PFSK-1 (cell line): ENCODE data around the gene LIFR.

Source experiments
- FOXP2 ChIP-seq: optimal IDR thresholded peaks from 2 replicates; pipeline ENCODE3; 2011; ENCODE audit warnings: borderline replicate concordance, control low read depth, inconsistent platforms; ENCODE audit not compliant: insufficient read depth; ENCODE audit errors: extremely low read length, extremely low read depth
- POLR2AphosphoS5 ChIP-seq: IDR thresholded peaks from 2 replicates; pipeline ENCODE4 v1.6.1; 2012; ENCODE audit warnings: low read depth, mild to moderate bottlenecking, control low read depth, low read length, moderate library complexity
- REST ChIP-seq, 2 experiments: IDR thresholded peaks; 2 replicates each; pipeline versions ENCODE4 v1.6.1 to v1.8.0; 2011 to 2012; ENCODE audit warnings: low read depth in 2 of 2, low read length in 2 of 2, control low read depth in 1 of 2, inconsistent platforms in 1 of 2, mild to moderate bottlenecking in 1 of 2, moderate library complexity in 1 of 2; ENCODE audit not compliant: insufficient read depth in 1 of 2
- SIN3A ChIP-seq: IDR thresholded peaks from 2 replicates; pipeline ENCODE4 v1.6.1; 2012; ENCODE audit warnings: mild to moderate bottlenecking, low read length, moderate library complexity, borderline replicate concordance; ENCODE audit not compliant: insufficient read depth
- TAF1 ChIP-seq: IDR thresholded peaks from 2 replicates; pipeline ENCODE4 v1.6.1; 2012; ENCODE audit warnings: low read length, control low read depth, borderline replicate concordance; ENCODE audit not compliant: insufficient read depth

LIFR gene

GRCh38 chr5:38562444-38563210 is 6.2 kb upstream of the LIFR start:
- no peak for TF ChIP-seq REST (IDR thresholded peaks at IDR 0.05; ENCODE audit: insufficient read depth in 1 of 2, low read depth in 2 of 2, low read length in 2 of 2)
- TF ChIP-seq TAF1, result no peak
- no peak for TF ChIP-seq FOXP2
- TF ChIP-seq SIN3A, result no peak
- TF ChIP-seq POLR2AphosphoS5, result no peak

- TF ChIP-seq REST (IDR thresholded peaks at IDR 0.05; ENCODE audit: insufficient read depth in 1 of 2, low read depth in 2 of 2, low read length in 2 of 2) (no peak), SIN3A (no peak), FOXP2 (no peak), TAF1 (no peak), POLR2AphosphoS5 (no peak)
Measured at GRCh38 chr5:38559428-38559827, 3.0 kb upstream of the LIFR start.

DNA sequence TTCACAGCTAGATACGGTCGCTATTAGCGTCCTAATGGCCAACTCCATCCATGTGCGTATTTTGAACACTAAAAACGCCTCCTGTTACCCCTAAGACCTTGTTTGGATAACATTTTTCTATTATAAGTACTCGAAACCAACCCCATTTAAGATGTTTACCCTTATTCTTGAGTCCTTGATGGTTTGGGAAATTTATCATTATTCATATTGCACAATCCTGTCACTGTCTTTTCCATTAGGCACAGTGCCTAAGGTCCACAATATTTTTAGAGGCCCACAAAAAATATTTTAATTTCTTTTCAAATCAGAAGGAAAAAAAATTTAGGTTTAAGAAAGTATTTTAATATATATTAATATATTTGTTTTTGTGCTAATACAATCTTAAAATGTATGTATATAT is 1.3 kb upstream of the LIFR start:
- TF ChIP-seq TAF1 (no peak), SIN3A (no peak), POLR2AphosphoS5 (no peak)

- no peak for TF ChIP-seq TAF1
- no peak for TF ChIP-seq SIN3A
- TF ChIP-seq REST (IDR thresholded peaks at IDR 0.05; ENCODE audit: insufficient read depth in 1 of 2, low read depth in 2 of 2, low read length in 2 of 2), result no peak
- no peak for TF ChIP-seq POLR2AphosphoS5
- no peak for TF ChIP-seq FOXP2
Measured at GRCh38 chr5:38557308-38557710, 863 bp upstream of the LIFR start.

- no peak for TF ChIP-seq FOXP2
- no peak for TF ChIP-seq TAF1
- no peak for TF ChIP-seq SIN3A
- TF ChIP-seq POLR2AphosphoS5, result no peak
- no peak for TF ChIP-seq REST (IDR thresholded peaks at IDR 0.05; ENCODE audit: insufficient read depth in 1 of 2, low read depth in 2 of 2, low read length in 2 of 2)
Measured at GRCh38 chr5:38556088-38556598, 303 bp downstream of the LIFR start.
